Ishikawa (cell line): ENCODE results near the gene SCFD2.

Experiments used
- CEBPB ChIP-seq: IDR thresholded peaks from 2 replicates; pipeline ENCODE4 v1.6.1; 2012
- CREB1 ChIP-seq: IDR thresholded peaks from 2 replicates; pipeline ENCODE4 v1.6.1; 2012; ENCODE audit warnings: low read depth
- EGR1 ChIP-seq: IDR thresholded peaks from 2 replicates; pipeline ENCODE4 v1.6.1; 2012
- EP300 ChIP-seq: IDR thresholded peaks from 2 replicates; pipeline ENCODE4 v1.6.1; 2012; ENCODE audit warnings: borderline replicate concordance
- FOXM1 ChIP-seq: IDR thresholded peaks from 2 replicates; pipeline ENCODE4 v1.6.1; 2012; ENCODE audit warnings: low read depth, borderline replicate concordance
- NFIC ChIP-seq: IDR thresholded peaks from 2 replicates; pipeline ENCODE4 v1.6.1; 2012
- RAD21 ChIP-seq: IDR thresholded peaks from 2 replicates; pipeline ENCODE4 v1.6.1; 2012; ENCODE audit warnings: low read depth
- TAF1 ChIP-seq: IDR thresholded peaks from 2 replicates; pipeline ENCODE4 v1.6.1; 2012; ENCODE audit warnings: low read depth, mild to moderate bottlenecking
- TCF12 ChIP-seq: IDR thresholded peaks from 2 replicates; pipeline ENCODE4 v1.6.1; 2012; ENCODE audit warnings: low read depth
- TEAD4 ChIP-seq: IDR thresholded peaks from 2 replicates; pipeline ENCODE4 v1.6.1; 2012
- YY1 ChIP-seq: IDR thresholded peaks from 2 replicates; pipeline ENCODE4 v1.6.1; 2012; ENCODE audit warnings: low read depth
- ZBTB7A ChIP-seq: IDR thresholded peaks from 2 replicates; pipeline ENCODE4 v1.6.1; 2012; ENCODE audit warnings: low read depth
- TF ChIP-seq, protein P1 (sequence below): IDR thresholded peaks from 2 replicates; pipeline ENCODE4 v1.6.1; 2012; ENCODE audit warnings: low read depth, mild to moderate bottlenecking
- TF ChIP-seq, protein P2 (sequence below): IDR thresholded peaks from 2 replicates; pipeline ENCODE4 v1.6.1; 2012
- TF ChIP-seq, protein P3 (sequence below): IDR thresholded peaks from 2 replicates; pipeline ENCODE4 v1.6.1; 2012

SCFD2 gene

DNA sequence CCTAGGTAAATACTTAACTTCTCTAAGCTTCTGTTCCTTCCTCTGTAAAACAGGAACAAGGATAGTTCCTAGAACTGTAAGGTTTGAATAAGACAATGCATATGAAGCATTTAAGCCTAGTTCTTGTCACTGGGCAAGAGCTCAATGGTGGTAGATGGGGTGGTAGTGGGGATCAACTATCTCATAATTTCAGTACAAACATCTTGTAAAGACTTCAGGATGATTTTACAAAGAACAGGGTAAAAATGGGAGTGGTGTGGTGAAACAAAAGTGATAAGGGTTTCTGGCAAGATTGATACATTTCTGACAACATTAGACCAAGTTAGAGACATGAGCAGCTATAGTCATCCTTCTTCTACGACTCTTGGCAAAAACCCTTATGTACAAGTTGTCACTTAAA lies 137.8 kb downstream of the SCFD2 start:
- TF ChIP-seq YY1 (no peak), TEAD4 (no peak), EGR1 (no peak), ZBTB7A (no peak), CEBPB (no peak), TCF12 (no peak), RAD21 (no peak), FOXM1 (no peak), TAF1 (no peak), CREB1 (no peak), NFIC (no peak)
- TF ChIP-seq, protein P1, sequence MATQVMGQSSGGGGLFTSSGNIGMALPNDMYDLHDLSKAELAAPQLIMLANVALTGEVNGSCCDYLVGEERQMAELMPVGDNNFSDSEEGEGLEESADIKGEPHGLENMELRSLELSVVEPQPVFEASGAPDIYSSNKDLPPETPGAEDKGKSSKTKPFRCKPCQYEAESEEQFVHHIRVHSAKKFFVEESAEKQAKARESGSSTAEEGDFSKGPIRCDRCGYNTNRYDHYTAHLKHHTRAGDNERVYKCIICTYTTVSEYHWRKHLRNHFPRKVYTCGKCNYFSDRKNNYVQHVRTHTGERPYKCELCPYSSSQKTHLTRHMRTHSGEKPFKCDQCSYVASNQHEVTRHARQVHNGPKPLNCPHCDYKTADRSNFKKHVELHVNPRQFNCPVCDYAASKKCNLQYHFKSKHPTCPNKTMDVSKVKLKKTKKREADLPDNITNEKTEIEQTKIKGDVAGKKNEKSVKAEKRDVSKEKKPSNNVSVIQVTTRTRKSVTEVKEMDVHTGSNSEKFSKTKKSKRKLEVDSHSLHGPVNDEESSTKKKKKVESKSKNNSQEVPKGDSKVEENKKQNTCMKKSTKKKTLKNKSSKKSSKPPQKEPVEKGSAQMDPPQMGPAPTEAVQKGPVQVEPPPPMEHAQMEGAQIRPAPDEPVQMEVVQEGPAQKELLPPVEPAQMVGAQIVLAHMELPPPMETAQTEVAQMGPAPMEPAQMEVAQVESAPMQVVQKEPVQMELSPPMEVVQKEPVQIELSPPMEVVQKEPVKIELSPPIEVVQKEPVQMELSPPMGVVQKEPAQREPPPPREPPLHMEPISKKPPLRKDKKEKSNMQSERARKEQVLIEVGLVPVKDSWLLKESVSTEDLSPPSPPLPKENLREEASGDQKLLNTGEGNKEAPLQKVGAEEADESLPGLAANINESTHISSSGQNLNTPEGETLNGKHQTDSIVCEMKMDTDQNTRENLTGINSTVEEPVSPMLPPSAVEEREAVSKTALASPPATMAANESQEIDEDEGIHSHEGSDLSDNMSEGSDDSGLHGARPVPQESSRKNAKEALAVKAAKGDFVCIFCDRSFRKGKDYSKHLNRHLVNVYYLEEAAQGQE = no peak
- TF ChIP-seq, protein P2, sequence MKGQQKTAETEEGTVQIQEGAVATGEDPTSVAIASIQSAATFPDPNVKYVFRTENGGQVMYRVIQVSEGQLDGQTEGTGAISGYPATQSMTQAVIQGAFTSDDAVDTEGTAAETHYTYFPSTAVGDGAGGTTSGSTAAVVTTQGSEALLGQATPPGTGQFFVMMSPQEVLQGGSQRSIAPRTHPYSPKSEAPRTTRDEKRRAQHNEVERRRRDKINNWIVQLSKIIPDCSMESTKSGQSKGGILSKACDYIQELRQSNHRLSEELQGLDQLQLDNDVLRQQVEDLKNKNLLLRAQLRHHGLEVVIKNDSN = no peak
- TF ChIP-seq, protein P3, sequence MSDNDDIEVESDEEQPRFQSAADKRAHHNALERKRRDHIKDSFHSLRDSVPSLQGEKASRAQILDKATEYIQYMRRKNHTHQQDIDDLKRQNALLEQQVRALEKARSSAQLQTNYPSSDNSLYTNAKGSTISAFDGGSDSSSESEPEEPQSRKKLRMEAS = no peak

DNA sequence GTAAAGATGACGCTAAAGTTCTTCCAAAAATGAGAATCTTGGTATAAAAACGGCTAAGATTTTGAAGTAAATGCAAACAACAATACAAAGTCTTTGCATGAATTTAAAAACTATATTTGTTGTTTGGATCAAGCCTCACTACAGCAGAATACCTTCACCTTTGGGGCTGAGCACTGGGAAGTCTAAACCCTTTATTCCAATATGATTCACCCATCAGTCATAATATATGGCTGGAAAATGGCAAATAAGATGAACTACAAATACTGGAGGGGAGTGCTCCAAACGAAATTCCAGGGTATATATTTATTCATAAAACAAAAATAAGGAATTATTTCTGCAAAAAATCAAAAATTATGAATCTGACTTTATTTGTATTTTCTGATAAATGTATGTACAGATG lies 138.4 kb downstream of the SCFD2 start:
- TF ChIP-seq TEAD4 = no peak
- TF ChIP-seq, protein P3 = no peak
- TF ChIP-seq TAF1 = no peak
- TF ChIP-seq, protein P1 = no peak
- no peak for TF ChIP-seq TCF12
- no peak for TF ChIP-seq EGR1

DNA sequence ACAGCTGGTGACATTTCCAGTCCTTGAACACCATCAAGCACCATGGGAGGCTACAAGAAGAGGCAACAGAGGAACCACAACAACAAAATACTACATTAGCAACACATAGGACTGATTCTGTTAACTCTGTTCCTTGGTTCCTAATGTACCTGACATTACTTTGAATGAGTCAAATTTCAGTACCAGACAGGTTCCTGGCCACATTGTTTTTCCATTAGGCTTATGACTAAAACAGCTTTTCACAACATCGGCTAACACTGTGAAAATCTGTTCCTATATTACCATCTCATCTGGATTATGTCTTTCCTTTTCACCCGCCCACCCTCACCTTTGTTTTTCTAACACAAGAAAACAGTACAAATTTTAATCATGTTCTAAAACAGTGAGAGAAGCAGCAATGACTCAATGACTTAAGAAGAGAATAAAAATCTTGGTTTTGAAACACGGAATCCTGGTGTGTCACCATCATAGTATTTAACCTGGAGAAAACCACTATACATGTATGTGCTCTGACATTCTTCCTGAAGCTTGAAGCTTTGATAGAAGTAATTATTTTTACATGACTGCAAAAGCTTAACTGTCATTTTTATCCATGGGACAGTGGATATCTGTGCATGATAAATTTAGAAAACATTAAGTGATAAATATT lies 143.9 kb downstream of the SCFD2 start:
- TF ChIP-seq, protein P2 = no peak
- TF ChIP-seq FOXM1 (no peak), RAD21 (no peak), EP300 (no peak), CEBPB (no peak), CREB1 (no peak), NFIC (no peak), YY1 (no peak), ZBTB7A (no peak), TAF1 (no peak), TEAD4 (no peak), TCF12 (no peak), EGR1 (no peak)
- TF ChIP-seq, protein P3 = no peak
- TF ChIP-seq, protein P1 = no peak

DNA sequence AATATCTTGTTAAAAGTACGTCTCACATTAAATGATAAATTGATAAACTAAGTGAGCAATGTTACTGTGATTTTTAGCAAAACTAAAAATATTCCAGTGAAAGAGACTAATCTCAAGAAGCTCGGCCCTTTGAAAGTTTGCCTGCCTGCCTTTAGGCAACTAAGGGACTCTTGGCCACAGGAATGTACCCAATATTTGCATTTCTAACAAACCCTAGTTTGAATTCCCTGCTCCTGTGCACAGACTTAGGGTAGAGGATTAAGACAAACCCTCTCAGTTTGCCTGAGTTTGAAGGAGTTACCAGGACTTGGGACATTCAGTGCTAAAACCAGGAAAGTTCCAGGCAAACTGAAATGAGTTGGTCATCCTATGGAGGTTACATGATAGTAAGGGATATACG lies 157.1 kb downstream of the SCFD2 start:
- no peak for TF ChIP-seq EGR1
- TF ChIP-seq NFIC = no peak
- no peak for TF ChIP-seq FOXM1
- no peak for TF ChIP-seq YY1

DNA sequence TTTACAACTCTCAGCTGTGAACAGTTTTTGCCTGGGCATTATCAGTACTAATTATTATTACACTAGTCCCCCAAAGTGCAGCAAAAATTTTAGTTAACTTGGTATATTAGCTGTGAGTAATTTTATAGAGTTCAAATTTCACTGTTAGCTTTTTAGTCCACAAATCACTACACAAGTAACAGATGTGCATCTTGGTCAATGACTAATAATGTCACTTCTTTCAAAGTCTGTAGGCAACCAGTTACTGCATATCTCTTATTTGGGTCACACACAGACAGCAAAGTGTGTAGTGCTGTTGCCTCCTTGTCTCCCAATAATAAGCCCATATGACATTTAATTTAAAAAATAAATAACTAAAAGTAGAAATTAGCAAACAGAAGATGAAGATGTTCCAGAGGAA lies 159.9 kb downstream of the SCFD2 start:
- TF ChIP-seq YY1 (no peak), CEBPB (no peak), FOXM1 (no peak), EGR1 (no peak)
